HCEC 1CT (cell line): Measurements from ENCODE around the gene TOM1L2.
A peak's percentile ranks its signal among the peaks of the same experiment; 100 is the strongest.

Experiments used
- DNase-seq: peaks from one replicate; pipeline ENCODE4 v3.0.0-alpha.2; 2017

The TOM1L2 gene

GRCh38 chr17:17892731-17893130, 79.5 kb downstream of the TOM1L2 start:
- no peak for DNase-seq

- DNase-seq: no peak
Observed at GRCh38 chr17:17892009-17892408, 80.2 kb downstream of the TOM1L2 start.

GRCh38 chr17:17890773-17891759, 81.1 kb downstream of the TOM1L2 start:
- DNase-seq: peak; percentile 71

- DNase-seq: no peak
Observed at GRCh38 chr17:17889922-17890321, 82.3 kb downstream of the TOM1L2 start.

- no peak for DNase-seq
Observed at GRCh38 chr17:17888821-17889220, 83.4 kb downstream of the TOM1L2 start.

- DNase-seq: no peak
Observed at GRCh38 chr17:17888371-17888770, 83.8 kb downstream of the TOM1L2 start.

GRCh38 chr17:17887752-17888304, 84.4 kb downstream of the TOM1L2 start:
- no peak for DNase-seq

- no peak for DNase-seq
Observed at GRCh38 chr17:17886726-17887125, 85.5 kb downstream of the TOM1L2 start.

- DNase-seq: no peak
Observed at GRCh38 chr17:17886226-17886625, 86.0 kb downstream of the TOM1L2 start.

- DNase-seq: no peak
Observed at GRCh38 chr17:17884391-17885357, 87.5 kb downstream of the TOM1L2 start.

- no peak for DNase-seq
Observed at GRCh38 chr17:17883801-17884200, 88.4 kb downstream of the TOM1L2 start.

- DNase-seq: no peak
Observed at GRCh38 chr17:17882082-17882581, 90.1 kb downstream of the TOM1L2 start.

- no peak for DNase-seq
Observed at GRCh38 chr17:17880577-17881196, 91.5 kb downstream of the TOM1L2 start.

GRCh38 chr17:17877529-17878358, 94.5 kb downstream of the TOM1L2 start:
- no peak for DNase-seq

- no peak for DNase-seq
Observed at GRCh38 chr17:17876959-17877528, 95.2 kb downstream of the TOM1L2 start.

GRCh38 chr17:17874478-17874877, 97.7 kb downstream of the TOM1L2 start:
- DNase-seq: peak; percentile 94

- no peak for DNase-seq
Observed at GRCh38 chr17:17873450-17873991, 98.7 kb downstream of the TOM1L2 start.

GRCh38 chr17:17872547-17873345, 99.5 kb downstream of the TOM1L2 start:
- peak; percentile 63 for DNase-seq

GRCh38 chr17:17871913-17872312, 100.3 kb downstream of the TOM1L2 start:
- no peak for DNase-seq

- DNase-seq: no peak
Observed at GRCh38 chr17:17870247-17870646, 102.0 kb downstream of the TOM1L2 start.
